ENCODE data around the gene SLC13A5.

GRCh38 chr17:6695565-6695964 lies 17.6 kb downstream of the SLC13A5 start:
- TF ChIP-seq CTCF (IDR thresholded peaks at IDR 0.05) (no peak), POLR2AphosphoS5 (IDR thresholded peaks at IDR 0.05) (no peak), EP300 (IDR thresholded peaks at IDR 0.05) (no peak)

Data from esophagus muscularis mucosa (tissue), 4 donors.